GM19351 (cell line): ENCODE results near the gene NUDT2.
A peak's percentile ranks its signal among the peaks of the same experiment; 100 is the strongest.

Source experiments
- ATAC-seq: cut with Tn5 transposase; IDR thresholded peaks from one replicate; pipeline ENCODE4 v1.9.1; 2021; ENCODE audit warnings: mild to moderate bottlenecking, moderate library complexity; ENCODE audit not compliant: unreplicated experiment

The NUDT2 gene

DNA sequence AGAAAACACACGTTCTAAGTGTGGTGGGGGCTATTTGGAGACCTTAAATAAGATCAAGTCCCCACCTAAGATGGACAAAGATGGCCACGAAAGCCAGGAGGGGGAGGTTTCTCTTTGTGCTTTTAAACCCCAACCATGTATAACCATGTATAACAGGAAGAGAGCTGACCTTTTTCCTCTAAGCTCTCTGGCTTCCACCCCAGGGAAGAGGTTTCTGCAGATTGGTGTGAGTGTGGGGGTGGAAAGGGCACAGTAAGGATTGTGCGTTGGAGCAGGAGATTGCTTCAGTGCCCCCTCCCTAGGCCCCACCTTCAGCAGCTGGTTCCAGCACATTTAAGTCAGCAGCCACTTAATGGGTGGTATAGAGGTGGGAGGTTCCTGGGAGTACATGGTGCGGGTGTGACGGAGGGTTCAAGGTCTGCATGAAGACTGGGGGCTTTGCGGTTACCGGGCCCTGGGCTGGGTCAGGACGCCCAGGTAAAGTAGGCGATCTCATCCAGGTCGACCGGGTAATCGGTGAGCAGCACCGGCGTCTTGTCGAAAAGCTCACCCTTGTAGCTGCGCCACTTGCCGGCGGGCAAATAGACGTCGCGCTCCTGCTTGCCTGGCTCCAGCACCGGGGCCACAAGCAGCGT lies 41.1 kb downstream of the NUDT2 start:
- ATAC-seq = no peak

DNA sequence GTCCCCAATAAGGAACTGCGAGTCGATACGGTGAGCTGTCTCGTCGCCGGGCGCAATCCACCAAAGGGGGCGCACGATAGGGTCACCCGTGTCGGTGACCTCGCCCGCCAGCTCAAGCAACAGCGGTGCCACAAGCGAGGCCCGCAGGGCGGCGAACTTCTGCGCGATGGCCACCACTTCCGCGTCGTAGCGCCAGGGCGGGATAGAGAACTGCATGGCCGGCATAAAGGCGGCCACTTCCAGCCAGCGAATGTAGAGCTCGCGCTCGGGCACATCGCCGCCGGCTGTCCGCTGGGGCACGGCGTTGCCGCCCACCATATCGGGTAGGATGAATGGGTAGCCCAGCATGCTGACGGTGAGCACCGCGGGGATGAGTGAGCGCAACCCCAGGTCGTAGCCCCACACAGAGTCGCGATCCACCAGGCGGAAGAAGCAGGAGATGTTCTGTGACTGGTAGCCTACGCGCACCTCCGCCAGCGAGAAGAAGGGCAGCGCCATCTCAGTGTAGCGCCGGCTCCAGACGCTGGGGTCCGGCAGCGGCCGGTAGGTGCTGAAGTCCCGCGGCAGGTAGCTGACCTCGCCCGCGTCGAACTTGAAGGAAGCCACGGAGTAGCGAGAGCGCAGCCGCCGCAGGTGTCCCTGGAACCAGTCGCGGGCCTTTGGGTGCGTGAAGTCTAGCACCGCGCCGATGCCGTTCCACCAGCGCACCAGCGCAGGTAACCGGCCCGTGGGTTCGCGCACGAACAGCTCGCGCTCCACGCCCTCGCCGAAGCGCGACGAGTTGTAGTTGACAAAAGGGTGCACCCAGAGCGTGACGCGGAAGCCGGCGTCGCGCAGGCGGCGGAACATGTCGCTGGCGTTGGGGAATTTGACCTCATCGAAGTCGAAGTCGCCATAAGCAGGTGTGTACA lies 41.9 kb downstream of the NUDT2 start:
- ATAC-seq = no peak

DNA sequence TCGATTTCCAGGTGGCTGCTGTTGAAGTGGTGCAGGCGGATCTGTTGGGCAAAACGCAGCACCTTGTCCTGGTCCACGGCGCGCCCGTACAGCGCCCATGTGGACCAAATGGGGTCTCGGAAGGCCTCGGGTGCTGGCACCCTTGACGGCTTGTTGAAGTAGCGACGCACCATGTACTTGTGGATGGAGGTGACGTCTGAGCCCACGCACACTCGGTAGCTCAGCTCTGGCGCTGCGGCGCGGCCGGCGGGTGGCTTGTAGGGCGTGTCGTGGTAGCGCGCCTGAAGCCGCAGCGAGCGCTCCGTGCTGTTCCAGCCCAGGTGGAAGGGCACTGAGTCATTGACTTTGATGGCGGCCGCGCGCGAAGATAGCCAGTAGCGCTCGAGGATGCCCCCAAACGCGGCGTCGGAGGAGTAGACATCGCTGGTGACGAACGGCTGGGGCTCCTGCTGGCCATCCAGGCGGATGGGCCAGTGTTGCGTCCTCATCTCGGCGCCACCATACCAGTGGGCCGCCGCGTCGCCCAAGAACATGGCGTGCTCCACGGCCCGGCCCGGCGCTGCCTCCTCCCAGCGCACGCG lies 42.6 kb downstream of the NUDT2 start:
- ATAC-seq = no peak

DNA sequence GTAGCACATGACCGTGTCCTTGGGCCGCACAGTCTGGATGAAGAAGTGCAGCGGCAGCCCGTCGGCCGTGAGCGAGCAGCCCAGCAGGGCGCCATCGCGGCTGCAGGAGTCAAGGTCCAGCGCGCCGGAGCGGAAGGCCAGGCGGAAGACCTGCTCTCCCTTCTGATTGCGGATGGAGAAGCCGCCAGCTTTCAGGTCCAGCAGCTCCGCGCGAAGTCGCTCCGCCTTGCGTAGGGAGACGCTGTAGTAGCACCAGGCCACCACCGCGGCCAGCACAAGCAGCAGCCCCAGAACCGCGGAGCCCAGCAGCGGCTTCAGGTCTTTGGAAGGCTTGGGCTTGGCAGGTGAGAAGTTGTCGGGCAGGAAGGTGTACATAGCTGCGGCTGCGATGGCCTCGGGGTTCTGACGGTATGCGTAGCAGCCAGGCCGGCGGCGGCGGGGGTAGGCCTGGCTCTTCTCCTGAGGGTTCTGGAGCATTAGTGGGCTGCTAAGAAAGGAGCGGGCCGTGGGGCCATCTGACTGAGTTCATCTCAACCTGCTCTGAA lies 43.2 kb downstream of the NUDT2 start:
- no peak for ATAC-seq

DNA sequence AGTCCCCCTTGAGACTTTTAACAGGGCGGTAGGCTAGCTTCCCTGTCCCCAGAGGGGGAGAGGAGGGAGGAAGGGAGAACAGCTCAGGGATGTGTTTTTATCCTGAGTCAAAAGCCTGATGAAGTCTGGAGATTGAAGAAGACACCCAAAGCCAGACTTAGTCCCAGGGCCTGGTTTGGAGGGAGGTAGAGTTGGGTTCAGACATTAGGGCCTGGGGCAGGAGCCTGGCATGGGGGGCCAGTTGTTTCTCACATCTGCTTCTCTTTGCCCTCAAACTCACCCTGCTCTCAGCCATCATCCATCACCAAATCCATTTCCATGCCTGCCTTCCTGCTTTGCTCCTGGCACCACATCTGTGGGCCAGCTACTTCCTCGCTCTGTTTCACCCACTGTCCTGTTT lies 44.4 kb downstream of the NUDT2 start:
- no peak for ATAC-seq

DNA sequence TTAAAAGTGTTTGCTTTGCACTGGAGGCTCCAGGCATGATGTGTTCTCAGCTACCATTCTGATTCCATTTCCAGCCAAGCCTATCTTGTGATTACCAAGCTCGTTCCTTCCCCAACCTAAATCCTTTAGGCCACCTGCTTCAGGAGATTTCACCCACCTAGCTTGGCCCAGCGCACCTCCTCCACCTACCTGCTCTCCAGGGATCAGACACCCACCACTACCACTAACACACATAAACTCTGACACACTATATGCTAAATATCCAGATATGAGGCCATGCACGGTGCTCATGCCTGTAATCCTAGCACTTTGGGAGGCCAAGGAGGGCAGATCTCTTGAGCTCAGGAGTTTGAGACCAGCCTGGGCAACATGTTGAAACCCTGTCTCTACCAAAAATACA lies 45.0 kb downstream of the NUDT2 start:
- ATAC-seq = no peak

DNA sequence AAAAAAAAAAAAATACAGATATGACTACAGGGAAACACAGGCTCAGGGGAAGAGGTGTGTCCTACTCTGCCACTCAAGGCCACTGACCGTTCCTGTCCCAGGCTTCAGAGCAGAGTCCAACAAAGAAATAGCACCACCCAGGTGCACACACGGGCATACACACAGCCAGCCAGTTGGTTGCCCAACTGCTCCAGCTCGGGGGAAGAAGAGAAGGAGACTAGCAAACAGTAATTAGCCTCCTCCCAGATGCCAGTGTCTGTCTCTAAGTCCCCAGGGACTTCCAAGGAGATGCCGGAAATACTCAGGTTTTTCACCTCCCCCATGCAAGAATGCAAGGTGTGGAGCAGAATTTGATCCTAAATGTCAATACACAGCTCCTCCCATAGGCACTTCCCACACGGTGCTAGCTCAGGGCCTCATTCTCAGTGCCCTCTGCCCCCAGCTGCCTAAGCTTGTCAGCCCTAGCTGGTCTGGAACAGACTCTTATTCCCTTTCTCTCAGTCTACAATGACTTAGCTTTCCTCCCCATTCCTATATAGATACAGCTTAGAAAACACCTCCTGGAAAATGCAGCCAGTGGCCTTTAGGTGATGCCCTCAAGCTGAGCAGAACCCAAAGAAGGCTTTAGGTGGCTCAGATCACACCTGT lies 45.7 kb downstream of the NUDT2 start:
- ATAC-seq = no peak

DNA sequence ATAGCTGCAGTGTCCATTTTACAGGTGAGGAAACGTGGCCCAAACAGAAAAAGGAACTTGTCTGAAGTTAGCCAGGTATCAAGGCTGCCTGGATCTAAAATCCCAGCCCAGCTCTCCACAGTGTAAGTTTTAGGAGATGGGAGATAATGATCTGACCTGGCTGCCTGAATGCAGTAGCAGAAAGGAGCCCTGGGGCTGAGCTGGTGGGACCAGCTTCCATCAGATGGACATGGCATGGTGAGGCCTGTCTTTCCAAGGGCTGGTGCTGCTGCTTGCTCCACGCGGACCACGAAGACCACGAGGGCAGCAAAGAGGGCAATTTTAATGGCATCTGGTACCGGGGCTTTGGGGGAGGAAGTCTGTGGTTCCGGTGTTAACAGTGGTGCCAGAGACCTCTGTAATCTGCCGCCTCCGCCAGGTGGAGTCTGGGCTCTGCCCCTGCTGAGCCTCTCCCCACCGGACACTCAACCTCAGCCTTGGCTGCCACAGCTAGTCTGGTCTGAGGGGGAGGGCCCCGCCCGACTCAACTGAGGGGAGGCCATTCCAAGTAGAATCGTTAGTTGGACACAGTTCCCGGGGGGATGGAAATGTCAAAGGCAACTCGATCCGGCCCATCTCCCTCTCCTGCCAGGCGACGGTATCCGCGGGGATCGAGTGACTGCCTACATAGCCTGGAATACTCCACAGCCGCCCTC lies 46.7 kb downstream of the NUDT2 start:
- ATAC-seq = no peak

DNA sequence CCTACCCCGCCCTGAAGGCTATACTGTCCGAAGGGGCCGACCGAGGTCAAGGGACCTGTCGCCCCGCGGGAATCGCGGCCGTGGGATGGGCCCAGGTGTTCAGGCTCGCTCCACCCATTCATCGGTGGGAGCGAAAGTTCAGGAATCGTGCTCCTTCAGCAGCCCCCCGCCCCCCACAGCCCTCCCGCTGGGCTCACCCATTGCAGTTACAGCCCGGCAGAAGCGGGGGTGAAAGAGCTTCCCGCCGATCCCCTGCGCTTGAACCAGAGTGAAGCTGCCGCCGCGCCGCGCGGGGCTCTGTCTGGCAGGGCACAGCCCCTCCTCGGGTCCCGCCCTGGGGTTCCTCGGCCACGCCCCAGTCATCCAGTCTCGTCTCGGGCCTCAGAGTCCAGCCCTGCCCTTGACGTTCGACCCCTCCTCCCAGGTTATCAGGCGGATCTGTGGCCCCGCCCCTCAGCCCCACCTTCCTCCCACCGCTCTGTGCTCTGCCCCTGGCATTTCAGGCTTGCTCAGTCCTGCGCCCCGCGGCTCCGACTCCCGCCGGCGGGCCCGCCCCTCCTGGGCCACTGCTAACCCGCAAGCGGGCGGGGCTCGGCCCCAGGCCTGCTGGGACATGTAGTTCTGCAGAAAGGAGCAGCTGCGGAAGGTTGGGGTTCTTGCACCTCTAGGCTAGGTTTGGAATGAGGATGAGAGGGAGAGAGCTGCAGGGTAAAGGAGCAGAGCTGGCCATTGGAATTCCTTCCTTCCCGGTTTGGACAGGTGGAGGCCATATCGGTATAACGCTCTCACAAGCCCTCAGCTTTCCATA lies 47.4 kb downstream of the NUDT2 start, which contains the start of gene MYORG:
TSS of gene MYORG (minus strand) at position 303 of the 808 bp plus-strand sequence. CDS start 3,955 bp downstream, outside the sequence.
- ATAC-seq = peak; percentile 78

DNA sequence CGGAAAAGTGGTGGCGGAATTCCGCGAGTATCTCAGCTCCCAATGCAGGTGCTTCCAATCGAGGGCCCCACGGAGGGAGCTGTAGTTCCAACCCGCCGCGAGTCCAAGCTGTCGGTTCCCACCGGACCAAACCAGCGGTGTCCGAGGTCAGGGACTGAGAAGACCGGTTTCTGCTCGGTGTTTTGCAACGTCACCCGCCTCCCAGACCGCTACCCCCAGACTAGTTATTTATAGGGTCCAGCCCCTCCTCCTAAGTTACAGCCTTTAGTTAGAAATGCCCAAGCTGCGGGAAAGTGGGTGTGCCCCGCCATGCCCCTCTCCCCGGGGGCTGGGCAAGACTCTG lies 48.0 kb downstream of the NUDT2 start:
- ATAC-seq = no peak

DNA sequence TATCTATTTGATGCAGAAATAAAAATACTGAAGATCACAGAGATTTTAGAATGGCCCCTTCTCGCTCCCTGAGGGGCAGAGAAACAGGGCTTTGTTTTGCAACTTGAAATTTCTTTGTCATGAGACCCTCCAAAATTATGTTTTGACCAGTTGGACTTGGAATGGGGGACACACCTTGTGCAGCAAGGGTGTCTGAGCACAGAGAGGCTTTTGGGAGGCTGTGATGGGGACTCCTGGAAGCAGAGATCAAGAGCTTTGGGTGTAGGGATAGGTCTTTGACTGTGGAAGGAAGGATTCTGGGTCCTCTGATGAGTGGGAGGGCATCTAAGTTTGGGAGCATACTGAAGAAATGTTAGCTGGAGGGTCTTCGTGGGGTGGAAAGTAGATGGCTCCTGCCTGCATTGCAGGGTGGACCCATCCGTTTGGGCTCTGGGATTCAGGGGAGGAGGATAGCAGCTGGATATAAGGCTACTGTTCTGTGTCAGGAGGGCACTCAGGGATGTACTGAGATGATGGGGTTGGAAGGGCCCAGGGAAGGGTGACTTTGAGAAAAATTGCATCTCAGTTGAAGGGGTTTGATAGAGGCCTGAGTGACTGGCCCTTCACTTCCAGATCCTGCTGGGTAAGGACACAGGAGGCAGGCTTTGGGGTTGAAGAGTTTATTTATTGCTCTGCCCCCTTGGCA lies 49.1 kb downstream of the NUDT2 start:
- no peak for ATAC-seq

DNA sequence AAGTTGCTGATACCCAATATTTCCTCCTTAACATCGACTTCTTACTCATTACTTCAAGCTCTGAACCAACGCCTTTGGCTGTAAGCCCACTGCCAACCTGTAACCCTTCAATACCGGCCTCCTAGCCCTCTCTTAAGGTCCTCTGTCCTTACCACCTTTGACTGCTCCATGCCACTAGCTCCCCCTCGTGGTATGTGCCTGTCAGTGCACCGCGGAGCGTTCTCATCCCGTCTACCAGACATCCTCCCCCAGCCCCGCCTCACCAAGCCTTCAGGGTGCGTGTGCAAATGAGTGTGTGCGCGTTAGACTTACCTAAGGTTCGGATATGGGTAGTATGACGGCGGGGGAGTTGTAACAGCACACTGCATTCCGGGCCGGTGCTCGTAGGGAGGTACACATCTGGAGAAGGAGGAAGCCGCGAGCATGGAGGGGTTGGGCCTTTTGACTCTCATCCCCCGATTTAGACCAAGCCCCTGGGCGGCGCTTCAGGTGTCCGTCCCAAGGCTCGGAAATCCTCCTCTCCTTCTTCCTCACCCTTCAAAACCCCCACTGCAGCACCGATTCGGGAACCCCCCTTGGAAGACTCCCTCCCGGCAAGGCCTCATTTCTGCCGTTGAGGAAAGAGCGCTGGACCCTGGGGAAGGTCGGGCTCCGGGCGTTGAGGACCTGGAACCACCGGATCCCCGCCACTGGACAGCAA lies 50.1 kb downstream of the NUDT2 start:
- peak; percentile 24 for ATAC-seq

DNA sequence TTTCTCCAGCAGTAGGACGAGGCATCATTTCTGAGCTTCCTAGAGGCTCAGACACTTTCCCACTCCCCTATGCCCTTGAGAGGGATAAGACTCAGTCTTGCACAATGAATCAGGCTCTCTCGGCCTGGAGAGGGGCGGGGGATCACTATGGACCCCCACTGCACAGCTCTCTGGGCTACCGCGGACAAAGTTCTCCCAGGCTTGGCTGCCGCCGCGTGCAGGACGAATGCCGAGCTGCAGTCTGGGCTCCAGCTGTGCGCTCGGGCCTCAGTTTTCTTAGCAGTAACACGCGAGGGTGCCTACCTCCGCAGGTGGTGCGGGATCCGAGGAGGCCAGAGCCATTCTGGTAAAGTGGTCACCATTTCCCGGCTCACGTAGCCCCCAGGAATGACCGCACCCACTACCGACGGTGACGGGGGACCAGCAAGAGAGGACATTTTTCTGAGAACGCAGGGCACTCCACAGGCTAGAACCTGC lies 50.7 kb downstream of the NUDT2 start:
- ATAC-seq = no peak

DNA sequence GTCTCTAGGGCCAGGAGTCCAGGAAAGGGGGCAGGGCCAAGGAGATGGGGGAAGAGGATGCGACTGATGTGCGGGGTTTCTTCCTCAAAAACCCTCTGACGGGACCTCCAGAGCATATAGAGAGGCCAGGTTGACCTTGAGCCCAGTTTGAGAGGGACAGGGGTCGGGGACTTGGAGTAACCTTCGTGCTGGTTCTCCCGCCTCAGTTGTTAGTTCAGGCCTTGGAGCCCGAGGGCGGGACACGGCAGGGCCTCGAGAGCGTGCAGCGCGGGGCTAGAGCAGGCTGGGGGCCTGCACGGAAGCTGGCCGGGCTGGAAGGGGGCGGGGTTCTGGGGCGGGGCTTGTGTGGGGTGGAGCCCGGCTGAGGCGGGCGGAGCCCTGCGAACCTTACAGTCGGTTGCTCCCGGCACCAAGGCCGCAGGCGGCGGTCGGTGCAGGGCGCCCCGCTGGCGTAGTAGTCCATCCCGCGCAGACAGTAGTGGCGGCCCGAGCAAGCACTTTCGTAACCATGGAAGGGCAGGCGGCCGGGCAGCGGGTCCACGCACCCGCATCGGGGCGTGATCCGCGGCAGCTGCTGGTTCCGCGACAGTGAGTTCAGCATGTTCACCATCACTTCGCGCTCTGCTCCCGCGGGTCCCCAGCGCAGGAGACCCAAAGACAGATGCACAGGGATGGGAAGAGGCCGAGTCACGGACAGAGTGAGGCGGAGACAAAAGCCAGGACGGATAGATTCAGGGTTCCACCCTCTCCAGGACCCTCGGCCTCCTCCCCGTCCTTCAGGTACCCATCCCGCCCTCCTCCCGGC lies 51.3 kb downstream of the NUDT2 start:
- peak; percentile 43 for ATAC-seq

DNA sequence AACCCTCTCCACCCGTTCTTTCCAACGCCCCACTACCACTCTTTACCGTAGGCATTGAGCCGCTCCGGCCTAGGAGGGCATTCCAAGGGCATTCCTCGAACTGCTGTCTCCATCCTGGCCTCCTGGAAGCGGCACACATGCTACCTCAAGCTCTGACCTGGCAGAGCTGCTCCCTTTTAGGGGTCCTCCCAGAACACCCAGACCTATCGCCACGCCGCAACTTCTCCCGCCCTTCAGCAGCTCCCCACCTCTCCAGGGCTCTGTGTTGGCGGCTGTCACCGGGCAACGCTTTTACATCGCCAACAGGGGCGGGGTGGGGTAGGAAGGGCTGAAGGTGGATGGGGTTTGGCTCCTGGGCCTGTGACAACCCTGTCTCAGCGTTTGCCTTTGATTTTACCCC lies 52.0 kb downstream of the NUDT2 start:
- no peak for ATAC-seq

DNA sequence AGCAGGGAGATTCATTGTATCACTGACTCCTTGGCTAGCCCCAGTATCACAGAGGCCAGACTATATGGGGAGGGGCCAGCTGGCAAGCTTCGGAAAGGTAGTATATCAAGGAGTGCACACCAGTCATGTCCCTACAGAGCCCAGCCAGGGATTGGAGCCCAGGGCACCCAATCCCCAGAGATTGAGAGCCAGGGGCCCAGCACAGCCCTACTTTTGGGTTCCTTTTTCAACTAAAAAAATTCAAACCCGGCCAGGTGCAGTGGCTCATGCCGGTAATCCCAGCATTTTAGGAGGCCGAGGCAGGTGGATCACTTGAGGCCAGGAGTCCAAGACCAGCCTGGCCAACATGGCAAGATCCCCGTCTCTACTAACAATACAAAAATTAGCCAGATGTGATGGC lies 52.7 kb downstream of the NUDT2 start:
- no peak for ATAC-seq

DNA sequence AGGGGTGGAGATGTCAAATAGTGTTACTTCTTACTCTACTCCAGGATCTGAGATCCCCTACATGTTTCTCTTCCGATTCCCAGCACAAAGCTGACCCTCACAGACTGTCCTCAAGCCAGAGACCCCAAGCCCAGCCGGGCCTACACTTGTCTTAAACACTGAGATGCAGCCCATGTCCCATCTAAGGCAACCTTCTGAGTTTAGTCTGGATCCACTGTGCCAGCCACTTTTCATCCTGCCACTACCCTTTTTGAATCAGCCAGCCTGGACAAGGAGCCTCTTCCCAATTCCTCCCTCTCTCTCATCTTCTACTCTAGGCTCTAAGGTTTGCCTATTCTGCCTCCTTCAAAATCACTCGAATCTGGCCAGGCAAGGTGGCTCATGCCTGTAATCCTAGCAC lies 53.5 kb downstream of the NUDT2 start:
- ATAC-seq = no peak

DNA sequence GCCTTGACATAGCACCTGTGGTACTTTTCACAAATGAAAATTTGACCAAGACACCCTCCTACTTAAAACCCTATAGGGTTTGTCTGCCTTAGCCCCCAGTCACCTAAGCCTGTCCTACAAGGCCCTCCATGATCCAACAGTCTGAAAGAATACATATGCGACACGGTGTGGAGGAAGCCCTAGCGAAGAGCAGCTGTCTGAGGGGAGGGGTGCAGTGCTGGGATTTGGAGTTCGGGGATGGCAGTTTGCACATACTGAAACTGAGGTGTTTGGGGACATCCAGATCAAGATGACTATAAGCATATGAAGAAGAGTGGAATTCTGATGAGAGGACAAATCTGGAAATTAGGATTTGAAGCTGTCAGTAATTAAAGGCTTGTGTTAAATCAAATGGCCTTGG lies 54.5 kb downstream of the NUDT2 start:
- ATAC-seq = no peak
